Fibroblast of the conjunctiva (primary cell): ENCODE results near the gene STK4.

Source experiments
- DNase-seq: peaks from one replicate; pipeline ENCODE4 v3.0.0-alpha.2; 2010; ENCODE audit warnings: low read depth

Gene STK4

GRCh38 chr20:45111799-45112471 is 145.6 kb downstream of the STK4 start:
- no peak for DNase-seq

DNA sequence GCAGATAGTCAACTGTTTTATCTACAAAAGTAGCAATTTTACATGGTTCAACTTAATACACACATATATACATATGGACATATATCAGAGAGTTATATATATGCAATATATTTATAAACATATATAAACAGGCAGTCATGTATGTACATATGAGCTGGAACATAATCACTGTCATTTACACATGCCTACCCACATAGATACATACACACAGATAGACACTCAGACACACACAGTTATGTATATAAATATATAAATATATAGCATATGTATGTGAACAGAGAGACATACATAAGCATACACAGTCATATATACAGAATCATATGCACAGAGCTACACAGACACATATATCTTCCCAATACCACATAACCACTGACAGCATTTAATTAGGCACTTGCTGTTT is 146.4 kb downstream of the STK4 start:
- no peak for DNase-seq

DNA sequence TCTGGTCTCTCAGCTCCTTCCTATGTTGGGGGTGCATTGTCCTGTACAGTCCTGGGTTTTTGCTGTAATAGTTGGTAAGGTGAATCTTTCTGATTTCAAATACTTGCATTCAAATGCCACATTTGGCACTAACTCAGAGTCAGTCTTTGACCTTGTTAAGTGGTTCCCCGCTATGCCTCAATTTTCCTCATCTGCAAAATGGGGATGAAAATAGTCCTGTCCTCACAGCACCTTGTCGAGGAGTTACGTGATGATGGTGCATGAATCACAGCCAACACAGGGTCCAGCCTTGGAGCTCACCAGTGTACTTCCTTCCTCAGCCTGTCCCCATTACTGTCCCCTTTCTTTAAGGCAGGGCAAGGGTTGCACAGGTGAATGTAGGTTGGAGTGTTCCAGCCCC is 147.6 kb downstream of the STK4 start:
- no peak for DNase-seq

DNA sequence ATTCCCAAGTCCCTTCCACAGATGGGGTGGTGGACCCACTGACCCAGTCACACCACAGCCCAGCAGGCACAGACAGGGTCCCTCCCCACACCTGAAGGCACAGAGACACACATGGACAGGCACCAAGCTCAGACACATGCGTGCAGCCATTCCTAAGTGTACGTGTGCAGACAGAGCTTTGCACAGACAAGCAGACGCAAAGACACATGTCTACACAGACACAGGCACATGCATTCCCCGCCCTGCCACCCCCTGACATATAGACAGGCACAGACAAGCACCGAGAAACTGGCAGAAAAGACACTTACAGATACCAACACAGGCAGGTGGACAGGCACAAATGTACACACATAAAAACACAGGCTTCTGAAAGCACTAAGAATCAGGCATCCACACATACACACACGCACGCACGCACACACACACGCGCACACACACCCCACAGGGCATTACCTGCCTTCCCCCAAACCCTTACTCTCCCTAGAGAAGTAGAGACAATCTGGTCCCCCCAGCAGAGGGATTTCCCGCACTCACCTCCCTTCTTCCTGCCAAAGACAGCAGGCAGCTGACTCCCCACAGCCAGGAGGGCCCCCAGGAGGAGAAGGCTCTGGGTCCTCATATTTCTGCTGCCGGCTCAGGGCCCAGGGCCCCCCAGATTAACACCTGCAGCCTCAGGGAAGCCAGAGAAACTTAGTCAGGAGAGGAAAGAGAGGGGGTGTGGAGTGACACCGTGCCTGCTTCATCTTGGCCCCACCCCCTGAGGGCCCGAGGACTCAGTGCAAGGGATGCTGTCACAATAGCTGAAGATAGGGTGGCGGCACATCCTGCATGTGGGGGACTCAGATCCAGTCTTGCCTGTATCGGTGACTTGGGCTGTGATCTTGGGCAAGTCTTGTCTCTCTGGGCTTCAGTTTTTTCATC is 148.4 kb downstream of the STK4 start, which contains the start of gene WFDC5:
Gene WFDC5, minus strand, starts transcription at position 710 of the 921 bp plus-strand sequence. Its CDS starts 91 bp downstream, at position 619.
- DNase-seq, result no peak

GRCh38 chr20:45115386-45115774 is 149.1 kb downstream of the STK4 start:
- DNase-seq, result no peak

- no peak for DNase-seq
These were observed 149.5 kb downstream of the STK4 start for GRCh38 chr20:45115829-45116228.

DNA sequence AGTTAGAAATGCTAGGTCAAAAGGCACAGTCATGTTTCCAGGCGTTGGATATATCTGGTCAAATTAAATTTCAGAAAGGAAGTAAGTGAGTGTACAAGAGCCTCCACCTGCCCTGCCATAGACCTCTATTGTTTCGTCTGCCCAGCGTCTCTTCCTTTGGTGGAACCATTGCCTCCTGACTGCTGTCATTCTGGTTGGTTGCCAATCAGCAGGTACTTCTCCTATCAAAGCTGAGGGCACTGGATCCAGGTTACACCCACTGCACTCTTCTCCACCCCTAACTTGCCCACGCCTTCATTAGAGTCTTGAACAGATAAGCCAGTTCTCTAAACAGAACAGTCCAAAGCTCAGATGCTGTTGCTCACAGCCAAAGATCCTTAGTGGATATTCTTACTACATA is 151.3 kb downstream of the STK4 start:
- DNase-seq, result no peak

DNA sequence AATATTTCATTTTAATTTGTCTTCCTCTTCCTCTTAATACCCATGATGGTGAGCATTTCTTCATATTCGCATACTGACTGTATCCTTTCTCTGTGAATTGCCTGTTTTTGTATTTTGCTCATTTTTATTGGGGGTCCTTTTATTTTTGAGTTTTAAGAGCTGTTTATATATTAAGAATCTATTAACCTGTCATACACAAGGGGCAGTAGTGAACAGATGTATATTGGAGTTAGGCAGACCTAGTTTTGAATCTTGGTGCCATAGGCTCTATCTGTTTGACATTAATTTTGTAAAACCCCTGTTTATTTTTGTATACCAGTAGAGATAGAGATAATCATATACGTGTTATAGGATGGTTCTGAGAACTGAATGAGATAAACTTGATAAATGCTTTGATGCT is 151.7 kb downstream of the STK4 start:
- DNase-seq, result no peak

GRCh38 chr20:45119556-45120266 is 153.4 kb downstream of the STK4 start:
- no peak for DNase-seq

- DNase-seq, result no peak
These were observed 155.1 kb downstream of the STK4 start for GRCh38 chr20:45121388-45121787.

- no peak for DNase-seq
These were observed 158.1 kb downstream of the STK4 start, which contains the start of gene WFDC12 for GRCh38 chr20:45124365-45124764. TSS of gene WFDC12 (minus strand) at chr20:45124465. CDS start at chr20:45124447, 18 bp downstream.

GRCh38 chr20:45128099-45128498 is 161.8 kb downstream of the STK4 start:
- DNase-seq, result no peak
